GM18907 (cell line): Measurements from ENCODE around the gene SHLD1.
"Not testable (repeated sequence)": the region's sequence is repeated elsewhere in the genome, so short reads cannot be mapped to it uniquely, and the experiment has no call there.

Experiments used
- ATAC-seq: cut with Tn5 transposase; IDR thresholded peaks from one replicate; pipeline ENCODE4 v1.9.1; 2021; ENCODE audit warnings: mild to moderate bottlenecking, moderate library complexity; ENCODE audit not compliant: unreplicated experiment

SHLD1 gene

GRCh38 chr20:5779071-5779900, 29.1 kb downstream of the SHLD1 start:
- no peak for ATAC-seq

DNA sequence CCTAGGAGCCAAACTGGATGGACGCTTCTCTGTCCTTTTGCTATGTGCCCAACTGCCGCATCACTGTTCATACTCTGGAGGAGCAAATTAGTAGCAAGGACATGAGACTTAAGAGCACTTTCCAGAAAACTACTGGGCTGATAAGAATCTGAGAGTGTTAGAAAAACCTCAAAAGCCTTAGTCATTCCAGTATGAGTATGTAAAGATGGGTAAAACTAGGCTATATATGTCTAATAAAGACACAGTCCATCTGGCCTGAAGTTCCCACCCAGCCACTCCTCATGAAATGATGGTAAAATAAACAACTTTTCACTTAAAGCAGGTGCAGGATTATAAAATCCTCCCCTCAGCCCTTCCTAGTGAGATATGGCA, 30.6 kb downstream of the SHLD1 start:
- ATAC-seq: no peak

DNA sequence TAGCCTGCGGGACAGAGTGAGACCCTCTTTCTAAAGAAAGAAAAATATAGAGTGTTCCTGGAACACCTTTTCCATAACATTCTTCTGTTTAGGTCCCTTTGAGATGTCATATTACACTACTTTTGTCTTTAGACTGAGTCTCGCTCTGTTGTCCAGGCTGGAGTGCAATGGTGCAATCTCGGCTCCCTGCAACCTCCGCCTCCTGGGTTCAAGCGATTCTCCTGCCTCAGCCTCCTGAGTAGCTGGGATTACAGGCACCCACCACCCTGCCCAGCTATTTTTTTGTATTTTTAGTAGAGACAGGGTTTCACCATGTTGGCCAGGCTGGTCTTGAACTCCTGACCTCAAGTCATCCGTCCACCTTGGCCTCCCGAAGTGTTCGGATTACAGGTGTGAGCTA, 31.2 kb downstream of the SHLD1 start:
- ATAC-seq: not testable (repeated sequence)

- no peak for ATAC-seq
Measured at GRCh38 chr20:5781798-5782750, 31.9 kb downstream of the SHLD1 start.

GRCh38 chr20:5784735-5785134, 34.5 kb downstream of the SHLD1 start:
- no peak for ATAC-seq

DNA sequence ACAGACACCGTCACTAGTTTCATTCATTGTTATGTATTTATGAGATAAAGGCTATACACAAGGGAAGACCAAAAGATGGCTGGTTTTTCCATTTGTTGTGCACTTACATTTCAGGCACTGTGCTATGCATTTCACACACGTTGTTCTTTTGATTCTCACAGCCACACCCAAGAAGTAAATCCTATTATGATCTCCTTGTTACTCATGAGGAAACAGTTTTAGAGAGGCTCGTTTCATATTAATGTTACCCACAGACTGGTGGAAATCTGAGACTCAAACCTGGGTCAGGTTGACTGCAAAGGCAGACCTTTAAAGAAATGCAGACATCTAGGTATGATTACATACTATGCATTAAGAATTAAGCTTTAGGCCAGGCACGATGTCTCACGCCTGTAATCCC, 34.9 kb downstream of the SHLD1 start:
- ATAC-seq: no peak

- no peak for ATAC-seq
Measured at GRCh38 chr20:5786930-5787795, 37.0 kb downstream of the SHLD1 start.

DNA sequence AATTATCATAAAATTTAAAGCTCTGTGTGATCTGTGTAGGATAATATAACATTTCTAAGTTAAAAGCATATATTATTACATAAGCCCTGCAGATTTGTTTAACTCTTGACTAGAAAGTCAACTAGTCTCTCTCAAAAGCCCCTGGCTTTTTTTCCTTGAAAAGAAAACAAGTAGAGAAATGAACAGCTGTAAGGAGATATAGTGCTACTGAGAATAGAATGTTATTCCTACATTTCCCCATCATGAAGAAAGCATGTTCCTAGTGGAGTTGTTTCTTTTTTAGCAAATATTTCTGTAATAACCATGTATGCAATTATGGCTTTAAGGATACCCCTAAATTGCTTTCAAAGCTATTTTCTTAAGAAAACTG, 37.6 kb downstream of the SHLD1 start:
- ATAC-seq: no peak

DNA sequence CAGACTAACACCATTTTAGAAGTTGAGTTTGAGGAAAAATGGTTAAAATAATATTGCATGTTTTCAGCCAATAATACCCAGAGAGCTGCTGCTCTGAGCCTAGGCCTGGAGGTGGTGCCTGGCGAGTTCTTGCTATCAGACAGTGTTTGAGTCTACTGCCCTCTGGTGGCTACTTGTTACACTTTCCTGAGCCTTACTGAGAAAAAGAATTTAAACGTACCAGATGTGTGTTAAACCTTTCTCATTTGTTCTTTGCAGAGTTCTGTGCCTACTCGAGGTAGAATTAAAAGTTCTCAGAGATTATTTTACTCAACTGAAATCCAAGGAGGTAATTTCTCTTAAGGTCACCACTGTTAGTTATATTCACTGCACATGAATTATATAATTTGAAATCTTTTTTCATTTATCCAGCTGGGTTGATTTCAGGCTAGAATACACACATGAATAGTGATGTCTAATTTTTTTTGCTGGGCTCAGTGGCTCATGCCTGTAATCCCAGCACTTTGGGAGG, 38.2 kb downstream of the SHLD1 start:
- ATAC-seq: peak; percentile 79

- ATAC-seq: no peak
Measured at GRCh38 chr20:5789827-5790226, 39.6 kb downstream of the SHLD1 start.

- no peak for ATAC-seq
Measured at GRCh38 chr20:5793916-5794315, 43.7 kb downstream of the SHLD1 start.

GRCh38 chr20:5796331-5797040, 46.3 kb downstream of the SHLD1 start:
- ATAC-seq: no peak

GRCh38 chr20:5797165-5797564, 47.0 kb downstream of the SHLD1 start:
- ATAC-seq: no peak

- peak; percentile 93 for ATAC-seq
Measured at GRCh38 chr20:5797843-5798462, 47.8 kb downstream of the SHLD1 start.

DNA sequence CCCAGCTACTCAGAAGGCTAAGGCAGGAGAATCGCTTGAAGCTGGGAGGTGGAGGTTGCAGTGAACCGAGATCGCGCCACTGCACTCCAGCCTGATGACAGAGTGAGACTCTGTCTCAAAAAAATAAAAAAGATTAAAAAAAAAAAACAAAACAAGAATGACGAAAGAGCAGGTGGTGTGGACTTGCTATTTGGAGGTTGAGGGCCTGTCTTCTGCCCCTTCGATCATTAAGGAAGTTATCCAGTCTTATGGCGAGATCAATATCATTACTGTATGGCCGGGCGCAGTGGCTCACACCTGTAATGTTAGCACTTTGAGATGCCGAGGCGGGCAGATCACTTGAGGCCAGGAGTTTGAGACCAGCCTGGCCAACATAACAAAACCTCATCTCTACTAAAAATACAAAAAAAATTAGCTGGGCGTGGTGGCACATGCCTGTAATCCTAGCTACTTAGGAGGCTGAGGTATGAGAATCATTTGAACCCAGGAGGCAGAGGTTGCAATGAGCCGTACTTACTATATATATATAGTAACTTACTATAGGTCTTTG, 53.6 kb downstream of the SHLD1 start:
- ATAC-seq: not testable (repeated sequence)

DNA sequence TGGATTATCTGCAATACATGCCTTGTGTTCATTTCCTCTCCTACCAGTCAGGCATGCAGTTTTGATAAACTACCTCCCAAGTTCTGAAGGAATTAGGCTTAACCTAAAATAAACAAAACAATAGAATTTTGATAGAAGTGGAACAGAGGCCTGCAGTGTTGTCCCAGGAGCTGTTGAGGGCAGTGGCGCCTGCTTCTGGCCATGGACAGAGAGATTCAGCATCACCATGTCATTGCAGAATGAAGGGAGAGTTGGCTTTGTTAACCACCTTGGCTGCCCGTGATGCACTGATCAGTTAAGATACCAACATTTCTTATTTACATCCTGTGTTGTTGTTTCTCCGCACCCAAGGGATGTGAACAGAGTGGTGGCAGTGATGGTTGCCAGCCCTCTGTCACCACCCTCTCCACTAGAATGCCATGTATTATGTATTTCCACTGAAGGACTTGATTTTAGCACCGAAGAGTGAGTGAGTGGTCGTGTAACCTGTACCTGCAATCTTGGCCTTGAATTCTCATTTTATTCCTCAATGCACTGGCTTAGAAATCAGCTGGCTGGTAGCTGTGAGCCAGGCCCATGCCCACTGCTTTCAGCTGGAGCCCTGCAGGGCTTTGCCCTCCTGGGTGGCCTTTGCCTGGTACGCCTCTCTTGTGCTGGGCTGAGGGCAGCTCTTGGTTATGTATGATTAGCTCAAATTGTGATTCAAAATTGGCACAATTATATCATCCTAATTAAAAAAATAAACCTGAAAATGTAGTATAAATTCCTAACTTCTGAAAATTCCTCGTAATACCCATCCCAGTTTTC, 56.5 kb downstream of the SHLD1 start:
- no peak for ATAC-seq

DNA sequence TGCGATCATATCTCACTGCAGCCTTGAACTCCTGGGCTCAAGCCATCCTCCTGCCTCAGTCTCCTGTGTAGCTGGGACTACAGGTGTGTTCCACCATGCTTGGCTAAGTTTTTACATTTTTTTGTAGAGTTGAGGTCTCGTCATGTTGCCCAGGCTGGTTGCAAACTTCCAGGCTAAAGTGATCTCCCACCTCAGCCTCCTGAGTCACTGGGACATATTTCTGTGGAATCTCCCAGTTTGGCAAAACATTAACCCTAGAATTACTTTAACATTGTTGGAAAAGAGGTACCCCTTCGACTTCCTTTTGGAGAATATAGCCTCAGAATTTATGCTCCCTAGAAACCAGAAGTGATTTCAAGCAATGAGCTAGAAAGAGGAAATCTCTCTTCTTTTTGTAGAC, 57.2 kb downstream of the SHLD1 start:
- no peak for ATAC-seq

DNA sequence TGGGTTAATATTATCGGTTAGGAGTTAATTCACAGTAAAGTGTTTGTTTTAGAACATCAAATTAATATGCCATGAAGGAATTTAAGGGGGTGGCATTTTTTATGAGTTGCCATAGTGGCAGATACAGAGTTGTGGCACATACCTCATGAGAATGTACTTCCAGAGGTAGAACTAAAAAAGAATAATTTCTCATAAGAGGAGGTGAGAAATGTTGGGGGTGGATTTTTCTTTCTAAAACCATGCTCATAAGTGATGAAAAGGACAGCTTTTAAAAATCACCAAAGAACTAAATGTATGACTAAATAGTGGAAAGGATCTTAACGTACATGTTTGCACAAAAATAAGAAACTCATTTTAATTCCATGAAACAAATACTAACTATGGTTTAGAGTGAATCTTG, 58.7 kb downstream of the SHLD1 start:
- ATAC-seq: no peak

- no peak for ATAC-seq
Measured at GRCh38 chr20:5809495-5809894, 59.3 kb downstream of the SHLD1 start.
